CD4-positive, alpha-beta memory T cell (primary cell): ENCODE results near the gene LGR6. TPM values are rescaled to one million over a fixed set of nuclear protein-coding genes. Genes with fewer than 3 reads are reported as not detected.

Experiments
- CTCF ChIA-PET: fragments of 350-600 bp; sonication (Branson Sonifier 250); formaldehyde crosslinking; loops from one replicate; lab custom pipeline; 2021; ENCODE audit warnings: inconsistent platforms; ENCODE audit not compliant: partially characterized antibody; lab: Charles Lee
- POLR2A ChIA-PET: fragments of 350-600 bp; sonication (Branson Sonifier 250); formaldehyde crosslinking; loops from one replicate; lab custom pipeline; 2021; ENCODE audit not compliant: partially characterized antibody; lab: Charles Lee
- DNase-seq, 5 donors: peaks; one replicate each; pipeline versions ENCODE4 v3.0.0 to v3.0.0-alpha.2; 2020 to 2022; ENCODE audit warnings: mixed read lengths in 1 of 5
- H3K27ac ChIP-seq: one replicate; pipeline ENCODE4 v1.7.0; 2013; ENCODE audit warnings: low read depth, low read length
- H3K27me3 ChIP-seq: 2 replicates; pipeline ENCODE4 v1.7.0; 2013; ENCODE audit warnings: mild to moderate bottlenecking, low read length, moderate library complexity; ENCODE audit not compliant: insufficient read depth
- H3K36me3 ChIP-seq: 2 replicates; pipeline ENCODE4 v1.7.0; 2013; ENCODE audit warnings: mild to moderate bottlenecking, low read length, moderate library complexity; ENCODE audit not compliant: insufficient read depth
- H3K4me1 ChIP-seq: 2 replicates; pipeline ENCODE4 v1.7.0; 2013; ENCODE audit warnings: mild to moderate bottlenecking, low read length, moderate library complexity; ENCODE audit not compliant: insufficient read depth
- H3K4me3 ChIP-seq, 2 donors: one replicate each; pipeline ENCODE4 v1.7.0; 2013; ENCODE audit warnings: low read length in 2 of 2, mild to moderate bottlenecking in 1 of 2
- H3K9me3 ChIP-seq, 2 donors: one replicate each; pipeline ENCODE4 v1.7.0; 2013; ENCODE audit warnings: low read length in 2 of 2, control low read depth in 1 of 2; ENCODE audit not compliant: control insufficient read depth in 1 of 2
- H3K27ac Mint-ChIP-seq, 7 donors: one replicate each; pipeline ENCODE4 v1.8.0; 2020 to 2021; ENCODE audit warnings: mixed read lengths in 7 of 7, mild to moderate bottlenecking in 6 of 7, inconsistent platforms in 3 of 7, moderate library complexity in 3 of 7
- H3K27me3 Mint-ChIP-seq, 2 donors: one replicate each; pipeline ENCODE4 v1.8.0; 2020 to 2021; ENCODE audit warnings: mixed read lengths in 2 of 2
- H3K36me3 Mint-ChIP-seq, 2 donors: one replicate each; pipeline ENCODE4 v1.8.0; 2020 to 2021; ENCODE audit warnings: mixed read lengths in 2 of 2, inconsistent platforms in 1 of 2, mild to moderate bottlenecking in 1 of 2
- H3K4me1 Mint-ChIP-seq, 4 donors: one replicate each; pipeline ENCODE4 v1.8.0; 2020 to 2021; ENCODE audit warnings: mixed read lengths in 4 of 4, mild to moderate bottlenecking in 1 of 4
- H3K4me3 Mint-ChIP-seq, 8 donors: one replicate each; pipeline ENCODE4 v1.8.0; 2020 to 2021; ENCODE audit warnings: mixed read lengths in 8 of 8, mild to moderate bottlenecking in 7 of 8, moderate library complexity in 6 of 8, inconsistent platforms in 3 of 8
- H3K9me3 Mint-ChIP-seq, 8 donors: one replicate each; pipeline ENCODE4 v1.8.0; 2020 to 2021; ENCODE audit warnings: mixed read lengths in 8 of 8, mild to moderate bottlenecking in 5 of 8, inconsistent platforms in 3 of 8, moderate library complexity in 1 of 8
- intact Hi-C: fragments of 100-400 bp; cut with micrococcal nuclease; formaldehyde crosslinking; loops from one replicate; pipeline ENCODE4 v1.15.1; 2023
- polyA plus RNA-seq, 2 donors: library from polyadenylated mRNA; unstranded; fragments of 300-500 nt; fragmentation: Illumina TruSeq; gene quantifications; one replicate each; pipeline ENCODE4 v1.2.3, GENCODE V29; 2021
- total RNA-seq, 2 experiments: library from RNA; stranded (reverse); gene quantifications; one replicate each; pipeline ENCODE4 v1.2.3, GENCODE V29; 2021

Gene LGR6
- total and polyA plus RNA-seq, 4 experiments from 2014 or later: 0.16 to 0.33 (median 0.17) TPM; not detected in 1

- no peaks in the 10 kb centered on the region for H3K27me3 Mint-ChIP-seq
- intact Hi-C loops: no loop called here
- ChIA-PET CTCF (interaction anchor here (1.9 to 2.0 kb wide), 4 partner anchors 22 to 34 kb away, joined by 4 to 13 read pairs (median 7); partner anchors contain the start of gene LGR6), POLR2A (interaction anchor here (0.8 to 10.7 kb wide), 3 partner anchors 6 to 13 kb away, joined by 3 to 164 read pairs (median 30); partner anchors contain the start of gene ARL8A)
- Histone ChIP-seq H3K27me3 (no peaks in the 10 kb centered on the region), H3K36me3 (peaks cover 30% of the 10 kb centered on the region), H3K4me3 (peak overlapping the region; percentile 89 to 93), H3K4me1 (peaks cover 90% of the 10 kb centered on the region), H3K9me3 (no peaks in the 10 kb centered on the region), H3K27ac (peak overlapping the region; percentile 93)
- peaks cover 24 to 49% of the 10 kb centered on the region in 2 donors for H3K36me3 Mint-ChIP-seq
- no peak for DNase-seq
- no peaks in the 10 kb centered on the region for H3K9me3 Mint-ChIP-seq
- H3K4me1 Mint-ChIP-seq: peaks cover 54 to 92% (median 73%) of the 10 kb centered on the region in 4 donors
- peak overlapping the region; percentile 92 to 98 (median 96) for H3K4me3 Mint-ChIP-seq
- H3K27ac Mint-ChIP-seq: peak overlapping the region; percentile 94 to 99 (median 99)
Observed at GRCh38 chr1:202158810-202159533, 34.6 kb upstream of the LGR6 start.

GRCh38 chr1:202159534-202160371 is 33.8 kb upstream of the LGR6 start:
- H3K27ac ChIP-seq: peak overlapping the region; percentile 93
- H3K9me3 ChIP-seq: no peaks in the 10 kb centered on the region
- intact Hi-C loops: loop anchor here (1.0 kb wide), 1 partner anchor 15 kb away; the partner anchor contains the start of gene ARL8A
- Mint-ChIP-seq H3K4me3 (peak overlapping the region; percentile 92 to 98 (median 96)), H3K36me3 (peaks cover 17 to 45% of the 10 kb centered on the region in 2 donors), H3K27ac (peak overlapping the region; percentile 94 to 99 (median 99)), H3K27me3 (no peaks in the 10 kb centered on the region), H3K4me1 (peaks cover 58 to 97% (median 78%) of the 10 kb centered on the region in 4 donors), H3K9me3 (no peaks in the 10 kb centered on the region)
- no peaks in the 10 kb centered on the region for H3K27me3 ChIP-seq
- ChIA-PET CTCF (interaction anchor here (0.7 to 5.6 kb wide), 14 partner anchors 8 to 178 kb away, joined by 3 to 41 read pairs (median 6); partner anchors contain the start of gene LGR6), POLR2A (interaction anchor here (0.8 to 10.7 kb wide), 7 partner anchors 7 to 189 kb away, joined by 3 to 164 read pairs (median 4); partner anchors contain the start of genes ARL8A and PPP1R12B)
- peaks cover 22% of the 10 kb centered on the region for H3K36me3 ChIP-seq
- H3K4me1 ChIP-seq: peaks cover 91% of the 10 kb centered on the region
- peak; percentile 45 to 69 (median 51) for DNase-seq
- H3K4me3 ChIP-seq: peak overlapping the region; percentile 89 to 93

- peak; percentile 73 to 87 (median 78) for DNase-seq
- H3K4me3 Mint-ChIP-seq: peak within 1 kb of the TSS; percentile 92 to 98 (median 96)
- H3K27ac Mint-ChIP-seq: peak within 1 kb of the TSS; percentile 94 to 99 (median 99)
- H3K4me3 ChIP-seq: peak within 1 kb of the TSS; percentile 89 to 93
- peaks cover 55 to 97% (median 75%) of the 10 kb centered on the region in 4 donors for H3K4me1 Mint-ChIP-seq
- intact Hi-C loops: loop anchor here (1.0 kb wide), 1 partner anchor 16 kb away; the partner anchor contains the start of gene ARL8A
- peaks cover 91% of the 10 kb centered on the region for H3K4me1 ChIP-seq
- ChIA-PET CTCF (interaction anchor here (0.7 to 5.6 kb wide), 15 partner anchors 9 to 178 kb away, joined by 3 to 41 read pairs (median 5); partner anchors contain the start of gene LGR6), POLR2A (interaction anchor here (0.8 to 10.7 kb wide), 7 partner anchors 7 to 188 kb away, joined by 3 to 164 read pairs (median 4); partner anchors contain the start of genes ARL8A and PPP1R12B)
- peaks cover 15% of the 10 kb centered on the region for H3K36me3 ChIP-seq
- H3K36me3 Mint-ChIP-seq: peaks cover 10 to 39% of the 10 kb centered on the region in 2 donors
- no peaks in the 10 kb centered on the region for H3K9me3 ChIP-seq
- no peaks in the 10 kb centered on the region for H3K27me3 ChIP-seq
- H3K9me3 Mint-ChIP-seq: no peaks in the 10 kb centered on the region
- no peaks in the 10 kb centered on the region for H3K27me3 Mint-ChIP-seq
- H3K27ac ChIP-seq: peak within 1 kb of the TSS; percentile 93
Observed at GRCh38 chr1:202160377-202160940, 33.1 kb upstream of the LGR6 start, which contains the start of gene PTPN7. Gene PTPN7, minus strand, starts transcription at chr1:202160602. Its CDS starts 1,200 bp downstream, at chr1:202159402.

GRCh38 chr1:202161151-202162046 is 32.2 kb upstream of the LGR6 start:
- Histone ChIP-seq H3K9me3 (no peaks in the 10 kb centered on the region), H3K4me1 (peaks cover 91% of the 10 kb centered on the region), H3K27ac (peak overlapping the region; percentile 93), H3K4me3 (peak overlapping the region; percentile 89 to 93), H3K27me3 (no peaks in the 10 kb centered on the region), H3K36me3 (peaks cover 6% of the 10 kb centered on the region)
- POLR2A ChIA-PET: interaction anchor here (0.8 to 10.7 kb wide), 7 partner anchors 8 to 40 kb away, joined by 3 to 164 read pairs (median 4); partner anchors contain the start of gene ARL8A
- intact Hi-C loops: no loop called here
- H3K27me3 Mint-ChIP-seq: no peaks in the 10 kb centered on the region
- H3K9me3 Mint-ChIP-seq: no peaks in the 10 kb centered on the region
- peaks cover 52 to 97% (median 72%) of the 10 kb centered on the region in 4 donors for H3K4me1 Mint-ChIP-seq
- H3K36me3 Mint-ChIP-seq: peaks cover 3 to 31% of the 10 kb centered on the region in 2 donors
- CTCF ChIA-PET: interaction anchor here (1.2 to 5.6 kb wide), 12 partner anchors 9 to 32 kb away, joined by 3 to 41 read pairs (median 10); partner anchors contain the start of genes ARL8A and LGR6
- peak overlapping the region; percentile 92 to 98 (median 96) for H3K4me3 Mint-ChIP-seq
- no peak for DNase-seq
- H3K27ac Mint-ChIP-seq: peak overlapping the region; percentile 94 to 99 (median 99)

- Histone ChIP-seq H3K4me1 (peaks cover 89% of the 10 kb centered on the region), H3K27ac (peak overlapping the region; percentile 93), H3K9me3 (no peaks in the 10 kb centered on the region), H3K36me3 (no peaks in the 10 kb centered on the region), H3K27me3 (no peaks in the 10 kb centered on the region), H3K4me3 (peak overlapping the region; percentile 89 to 93)
- Mint-ChIP-seq H3K27me3 (no peaks in the 10 kb centered on the region), H3K4me3 (peak overlapping the region; percentile 92 to 98 (median 96)), H3K27ac (peak overlapping the region; percentile 75 to 99 (median 97)), H3K36me3 (peaks cover 3 to 29% of the 10 kb centered on the region in 2 donors), H3K9me3 (no peaks in the 10 kb centered on the region), H3K4me1 (peaks cover 54 to 98% (median 73%) of the 10 kb centered on the region in 4 donors)
- intact Hi-C loops: no loop called here
- CTCF ChIA-PET: interaction anchor here (1.1 to 5.6 kb wide), 9 partner anchors 7 to 31 kb away, joined by 3 to 41 read pairs (median 11); partner anchors contain the start of genes ARL8A and LGR6
- DNase-seq: peak in 1 of 5 donors; percentile 82
- POLR2A ChIA-PET: interaction anchor here (1.2 to 10.7 kb wide), 6 partner anchors 9 to 30 kb away, joined by 3 to 164 read pairs (median 5); partner anchors contain the start of gene ARL8A
Observed at GRCh38 chr1:202162047-202162417, 31.6 kb upstream of the LGR6 start.
